Neural progenitor cell (in vitro differentiated cells): ENCODE results near the gene ZNF471. TPM values are rescaled to one million over a fixed set of nuclear protein-coding genes. Genes with fewer than 3 reads are reported as not detected.
A peak's percentile ranks its signal among the peaks of the same experiment; 100 is the strongest.

Experiments
- DNase-seq: peaks from one replicate; pipeline ENCODE4 v3.0.0-alpha.2; 2016; ENCODE audit warnings: low spot score
- H2AFZ ChIP-seq: fragments of 200-600 bp; sonication (generic); replicated peaks from 2 replicates; pipeline ENCODE4 v1.6.1; 2016; ENCODE audit warnings: antibody characterized with exemption
- H3F3A ChIP-seq: fragments of 200-600 bp; sonication (generic); 2 replicates; pipeline ENCODE4 v1.6.1; 2016; ENCODE audit warnings: antibody characterized with exemption, low read depth
- H3K27ac ChIP-seq: fragments of 200-600 bp; sonication (generic); 2 replicates; pipeline ENCODE4 v1.5.1; 2016; ENCODE audit warnings: mild to moderate bottlenecking
- H3K27me3 ChIP-seq: fragments of 200-600 bp; sonication (generic); 2 replicates; pipeline ENCODE4 v1.6.1; 2016; ENCODE audit warnings: mild to moderate bottlenecking, moderate library complexity
- H3K36me3 ChIP-seq: fragments of 200-600 bp; sonication (generic); 2 replicates; pipeline ENCODE4 v1.5.1; 2016
- H3K4me1 ChIP-seq: fragments of 200-600 bp; sonication (generic); 2 replicates; pipeline ENCODE4 v1.6.1; 2016; ENCODE audit warnings: mixed run types
- H3K4me2 ChIP-seq: fragments of 200-600 bp; sonication (generic); 2 replicates; pipeline ENCODE4 v1.6.1; 2016
- H3K4me3 ChIP-seq: fragments of 200-600 bp; sonication (generic); 2 replicates; pipeline ENCODE4 v1.5.1; 2016
- H3K79me2 ChIP-seq: fragments of 200-600 bp; sonication (generic); 2 replicates; pipeline ENCODE4 v1.6.1; 2016; ENCODE audit warnings: low read depth
- H3K9ac ChIP-seq: fragments of 200-600 bp; sonication (generic); 2 replicates; pipeline ENCODE4 v1.6.1; 2016
- H3K9me3 ChIP-seq: fragments of 200-600 bp; sonication (generic); 2 replicates; pipeline ENCODE4 v1.5.1; 2016; ENCODE audit warnings: low read depth
- H4K20me1 ChIP-seq: fragments of 200-600 bp; sonication (generic); 2 replicates; pipeline ENCODE4 v1.6.1; 2016; ENCODE audit warnings: low read depth
- H3K27ac Mint-ChIP-seq: 3 replicates; pipeline ENCODE4 v1.8.0; 2021; ENCODE audit warnings: mixed read lengths
- H3K27me3 Mint-ChIP-seq: 2 replicates; pipeline ENCODE4 v1.8.0; 2022; ENCODE audit warnings: low read depth, mild to moderate bottlenecking, inconsistent platforms, moderate library complexity, mixed read lengths; ENCODE audit not compliant: insufficient read depth
- H3K36me3 Mint-ChIP-seq: 3 replicates; pipeline ENCODE4 v1.8.0; 2021; ENCODE audit warnings: mixed read lengths
- H3K4me1 Mint-ChIP-seq: 3 replicates; pipeline ENCODE4 v1.8.0; 2021; ENCODE audit warnings: mixed read lengths
- H3K4me3 Mint-ChIP-seq: 3 replicates; pipeline ENCODE4 v1.8.0; 2021; ENCODE audit warnings: mild to moderate bottlenecking, moderate library complexity, mixed read lengths
- H3K9me3 Mint-ChIP-seq: 3 replicates; pipeline ENCODE4 v1.8.0; 2020; ENCODE audit warnings: mixed read lengths
- CTCF ChIP-seq: fragments of 200-600 bp; sonication (generic); IDR thresholded peaks from 2 replicates; pipeline ENCODE4 v1.5.1; 2017; ENCODE audit warnings: antibody characterized with exemption, mild to moderate bottlenecking
- EZH2 ChIP-seq: fragments of 200-600 bp; sonication (generic); IDR thresholded peaks from 2 replicates; pipeline ENCODE4 v1.6.1; 2017; ENCODE audit warnings: antibody characterized with exemption, mild to moderate bottlenecking, moderate library complexity
- EZH2phosphoT487 ChIP-seq: fragments of 200-600 bp; sonication (generic); IDR thresholded peaks from 2 replicates; pipeline ENCODE4 v1.6.1; 2017; ENCODE audit warnings: antibody characterized with exemption
- total RNA-seq: library from RNA; depleted of rRNA; stranded (reverse); fragments of >200 nt; gene quantifications from 2 replicates; pipeline ENCODE4 v1.2.3, GENCODE V29; 2015; ENCODE audit warnings: low replicate concordance

Gene ZNF471
- total RNA-seq, 1 donor from 2014 or later = 1.4 TPM

DNA sequence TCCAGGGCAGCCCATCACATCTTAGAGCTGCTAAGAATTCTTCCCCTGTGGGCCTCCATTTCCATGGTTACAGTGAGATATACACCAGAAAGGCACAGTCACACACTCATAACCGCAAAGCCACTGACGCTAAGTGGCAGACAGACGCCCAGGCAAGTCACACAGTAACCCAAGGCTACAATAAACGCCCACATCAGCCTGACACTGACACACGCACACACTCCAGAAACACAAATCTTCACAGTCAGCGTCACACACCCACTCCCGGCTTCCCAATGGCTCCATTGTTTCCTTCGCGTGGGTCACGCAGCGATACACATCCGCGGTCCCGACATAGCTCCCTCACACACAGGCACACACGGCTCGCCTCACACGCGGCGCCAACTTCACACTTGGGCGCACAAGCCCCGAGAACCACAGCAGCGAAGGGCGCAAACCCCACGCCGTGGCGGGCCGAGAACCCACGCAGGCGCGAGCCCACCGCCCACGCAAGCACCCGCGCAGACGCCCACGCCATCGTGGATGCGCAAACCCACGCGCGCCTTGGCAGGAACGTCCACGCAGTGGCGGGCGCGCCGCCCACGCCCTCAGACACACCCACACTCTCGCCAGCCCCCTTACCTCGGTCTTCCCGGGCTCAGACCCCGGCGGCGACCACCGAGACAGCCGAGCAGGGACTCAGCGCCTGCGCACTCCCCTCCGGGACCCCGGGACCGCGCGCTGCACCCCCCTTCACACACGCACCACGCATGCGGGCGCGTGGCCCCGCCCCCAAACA lies 30.8 kb upstream of the ZNF471 start, which contains the start of gene ZNF667:
TSS of gene ZNF667 (minus strand) at position 695 of the 778 bp plus-strand sequence. CDS start 14,975 bp downstream, outside the sequence.
- Histone ChIP-seq H3K36me3 (no peaks in the 10 kb centered on the region), H3K9me3 (no peaks in the 10 kb centered on the region), H3K79me2 (peaks cover 42% of the 10 kb centered on the region), H4K20me1 (no peaks in the 10 kb centered on the region), H3K4me2 (peak within 1 kb of the TSS; percentile 78), H3K4me3 (peak within 1 kb of the TSS; percentile 60), H3K9ac (no peak within 1 kb of the TSS), H3K4me1 (no peaks in the 10 kb centered on the region), H3F3A (no peaks in the 10 kb centered on the region), H2AFZ (peak within 1 kb of the TSS; percentile 90), H3K27me3 (no peaks in the 10 kb centered on the region), H3K27ac (peak within 1 kb of the TSS; percentile 55)
- Mint-ChIP-seq H3K9me3 (peaks cover 51% of the 10 kb centered on the region), H3K4me1 (no peaks in the 10 kb centered on the region), H3K4me3 (no peak within 1 kb of the TSS), H3K27me3 (peaks cover 8% of the 10 kb centered on the region), H3K36me3 (peaks cover 3% of the 10 kb centered on the region), H3K27ac (no peak within 1 kb of the TSS)
- TF ChIP-seq CTCF (no peak), EZH2 (no peak), EZH2phosphoT487 (no peak)
- peak; percentile 7 for DNase-seq

DNA sequence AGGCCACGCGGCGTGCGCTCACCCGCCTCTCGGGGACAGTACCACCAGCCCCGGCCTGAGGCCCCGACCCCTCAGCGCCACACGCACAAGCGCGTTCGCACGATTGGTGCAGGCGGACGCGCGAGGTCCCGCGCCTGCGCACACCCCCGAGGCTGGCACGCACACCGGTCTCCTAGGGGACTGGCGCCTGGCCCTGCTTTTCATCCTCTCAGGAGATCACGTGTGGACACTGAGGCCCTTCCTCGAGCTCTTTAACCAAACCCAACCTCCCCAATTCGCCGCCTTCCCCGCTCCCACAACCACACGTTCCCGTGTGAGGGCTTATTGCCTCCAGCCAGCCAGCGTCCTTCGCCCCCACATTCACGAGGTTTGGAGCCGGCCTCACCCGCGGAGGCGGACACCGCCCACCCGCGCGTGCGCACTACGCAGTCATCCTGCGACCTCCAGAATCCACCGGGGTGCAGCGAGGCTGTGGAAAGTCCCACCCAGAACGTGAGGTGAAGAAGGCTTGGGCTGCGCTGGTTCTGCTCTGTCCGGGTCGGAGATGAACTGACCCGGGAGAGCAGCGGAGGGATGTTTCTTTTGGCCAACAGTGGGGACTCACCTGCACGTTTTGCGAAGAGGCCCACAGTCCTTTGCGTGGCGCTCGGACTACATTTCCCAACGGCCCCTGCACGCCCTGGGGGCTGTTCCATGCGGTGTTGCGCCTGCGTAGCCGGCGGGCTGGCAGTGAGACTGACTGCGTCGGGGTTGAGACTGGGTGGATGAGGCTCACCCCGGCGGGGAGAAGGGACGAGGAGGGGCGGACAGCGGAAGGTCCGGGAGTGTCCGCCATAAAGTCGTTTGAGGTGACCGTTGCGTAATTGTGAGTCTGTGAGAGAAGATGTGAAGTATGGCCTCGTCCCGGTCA lies 30.0 kb upstream of the ZNF471 start:
- no peak overlapping the region for H3K27ac Mint-ChIP-seq
- peaks cover 3% of the 10 kb centered on the region for H3K36me3 Mint-ChIP-seq
- Histone ChIP-seq H3K36me3 (no peaks in the 10 kb centered on the region), H3K9me3 (no peaks in the 10 kb centered on the region), H2AFZ (peak overlapping the region; percentile 90), H3K4me1 (no peaks in the 10 kb centered on the region), H3K4me2 (peak overlapping the region; percentile 78), H3K27ac (peak overlapping the region; percentile 55), H3K9ac (no peak overlapping the region), H3K4me3 (peak overlapping the region; percentile 60), H3F3A (no peaks in the 10 kb centered on the region), H3K27me3 (no peaks in the 10 kb centered on the region), H3K79me2 (peaks cover 47% of the 10 kb centered on the region), H4K20me1 (no peaks in the 10 kb centered on the region)
- DNase-seq = peak; percentile 90
- H3K27me3 Mint-ChIP-seq = peaks cover 8% of the 10 kb centered on the region
- no peaks in the 10 kb centered on the region for H3K4me1 Mint-ChIP-seq
- TF ChIP-seq CTCF = no peak
- no peak for TF ChIP-seq EZH2phosphoT487
- no peak for TF ChIP-seq EZH2
- peaks cover 50% of the 10 kb centered on the region for H3K9me3 Mint-ChIP-seq
- no peak overlapping the region for H3K4me3 Mint-ChIP-seq

GRCh38 chr19:56491399-56491798 lies 16.3 kb upstream of the ZNF471 start:
- H3K4me1 ChIP-seq = no peaks in the 10 kb centered on the region
- H3K36me3 Mint-ChIP-seq = no peaks in the 10 kb centered on the region
- no peaks in the 10 kb centered on the region for H3K36me3 ChIP-seq
- H3K9ac ChIP-seq = no peak overlapping the region
- H3K79me2 ChIP-seq = peaks cover 31% of the 10 kb centered on the region
- no peaks in the 10 kb centered on the region for H3K27me3 Mint-ChIP-seq
- no peak overlapping the region for H3K4me3 Mint-ChIP-seq
- TF ChIP-seq CTCF = no peak
- TF ChIP-seq EZH2 = no peak
- no peak for TF ChIP-seq EZH2phosphoT487
- no peak overlapping the region for H3K4me3 ChIP-seq
- H3K27ac ChIP-seq = no peak overlapping the region
- H3K27me3 ChIP-seq = no peaks in the 10 kb centered on the region
- H3K9me3 Mint-ChIP-seq = peaks cover 48% of the 10 kb centered on the region
- peaks cover 3% of the 10 kb centered on the region for H3K9me3 ChIP-seq
- H2AFZ ChIP-seq = no peak overlapping the region
- H4K20me1 ChIP-seq = no peaks in the 10 kb centered on the region
- DNase-seq = no peak
- H3F3A ChIP-seq = no peaks in the 10 kb centered on the region
- no peak overlapping the region for H3K27ac Mint-ChIP-seq
- no peak overlapping the region for H3K4me2 ChIP-seq
- no peaks in the 10 kb centered on the region for H3K4me1 Mint-ChIP-seq
